Measurements from ENCODE around the gene SBNO2.
A peak's percentile ranks its signal among the peaks of the same experiment; 100 is the strongest.

The SBNO2 gene

DNA sequence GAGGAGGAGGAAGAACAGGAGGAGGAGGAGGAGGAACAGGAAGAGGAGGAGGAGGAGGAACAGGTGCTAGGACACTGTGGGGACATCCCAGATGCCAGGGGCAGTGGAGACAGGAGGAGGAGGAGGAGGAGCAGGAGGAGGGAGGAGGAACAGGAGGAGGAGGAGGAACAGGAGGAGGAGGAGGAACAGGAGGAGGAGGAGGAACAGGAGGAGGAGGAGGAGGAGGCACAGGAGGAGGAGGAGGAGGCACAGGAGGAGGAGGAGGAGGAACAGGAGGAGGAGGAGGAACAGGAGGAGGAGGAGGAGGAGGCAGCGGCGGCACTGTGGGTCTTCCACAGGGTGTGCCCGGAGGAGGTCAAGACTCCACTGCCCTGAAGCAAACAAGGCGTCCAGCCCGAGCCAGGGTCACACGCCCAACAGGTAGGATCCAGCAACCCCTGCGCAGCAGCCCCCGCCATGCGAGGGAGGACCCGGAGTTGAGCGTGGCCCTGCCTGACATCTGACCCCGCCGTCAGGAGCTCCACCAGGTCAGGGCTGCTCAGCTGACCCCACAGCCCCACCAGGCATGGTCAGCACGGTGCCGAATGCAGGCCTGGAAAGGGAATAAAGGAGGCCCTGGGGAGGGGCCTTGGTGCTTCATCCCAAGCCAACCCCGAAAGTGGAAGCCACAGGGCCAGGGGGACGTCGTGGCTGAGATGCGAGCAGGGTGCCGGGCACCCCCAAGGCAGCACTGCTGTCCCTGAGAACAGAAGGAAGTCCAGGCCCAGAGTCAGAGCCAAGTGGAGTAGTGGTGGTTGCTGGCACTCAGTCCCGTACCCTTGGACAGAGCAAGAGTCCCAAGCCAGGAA is 9.2 kb downstream of the SBNO2 start:
- Histone ChIP-seq H3K4me1 (ENCODE audit: control insufficient read depth, insufficient read depth, low read length) (peaks cover 41% of the 10 kb centered on the region), H3K4me3 (ENCODE audit: low read length) (no peak overlapping the region)

DNA sequence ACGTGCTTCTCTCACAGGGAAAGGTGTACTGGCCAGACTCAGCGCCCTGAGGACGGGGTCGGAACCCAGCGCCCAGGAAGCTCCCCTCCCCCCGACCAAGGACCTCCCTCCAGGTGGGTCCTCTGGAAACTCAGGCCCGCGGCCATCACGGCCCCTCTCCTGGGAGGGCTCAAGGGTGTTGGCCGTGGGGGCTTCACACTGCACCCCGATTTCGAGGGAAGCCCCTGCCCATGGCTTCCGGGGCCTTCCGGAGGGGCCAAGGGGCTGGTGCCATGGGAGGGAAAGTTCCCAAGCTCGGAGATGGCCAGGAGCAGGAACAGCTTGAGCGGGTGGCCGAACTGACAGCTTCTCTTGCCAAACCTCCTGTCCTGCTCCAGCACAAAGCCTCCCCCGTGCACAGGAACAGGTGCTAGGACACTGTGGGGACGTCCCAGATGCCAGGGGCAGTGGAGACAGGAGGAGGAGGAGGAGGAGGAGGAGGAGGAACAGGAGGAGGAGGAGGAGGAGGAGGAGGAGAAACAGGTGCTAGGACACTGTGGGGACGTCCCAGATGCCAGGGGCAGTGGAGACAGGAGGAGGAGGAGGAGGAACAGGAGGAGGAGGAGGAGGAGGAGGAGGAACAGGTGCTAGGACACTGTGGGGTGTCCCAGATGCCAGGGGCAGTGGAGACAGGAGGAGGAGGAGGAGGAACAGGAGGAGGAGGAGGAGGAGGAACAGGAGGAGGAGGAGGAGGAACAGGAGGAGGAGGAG is 10.0 kb downstream of the SBNO2 start:
- Histone ChIP-seq H3K36me3 (ENCODE audit: control insufficient read depth, insufficient read depth, low read length, severe bottlenecking) (peaks cover 13% of the 10 kb centered on the region), H3K4me3 (ENCODE audit: low read length) (no peak overlapping the region), H3K4me1 (ENCODE audit: control insufficient read depth, insufficient read depth, low read length) (peaks cover 33% of the 10 kb centered on the region), H3K9me3 (ENCODE audit: control insufficient read depth, low read length) (no peaks in the 10 kb centered on the region), H3K9ac (ENCODE audit: low read length) (no peak overlapping the region), H3K27me3 (replicated peaks; ENCODE audit: control insufficient read depth, insufficient read depth, low read length) (no peaks in the 10 kb centered on the region)
- DNase-seq (ENCODE audit: low read depth): no peak

More for the DNA sequence above, 9.2 kb downstream of the SBNO2 start:
- Histone ChIP-seq H3K9ac (ENCODE audit: low read length) (peak overlapping the region; percentile 22), H3K27me3 (replicated peaks; ENCODE audit: control insufficient read depth, insufficient read depth, low read length) (no peaks in the 10 kb centered on the region), H3K9me3 (ENCODE audit: control insufficient read depth, low read length) (no peaks in the 10 kb centered on the region), H3K36me3 (ENCODE audit: control insufficient read depth, insufficient read depth, low read length, severe bottlenecking) (peaks cover 13% of the 10 kb centered on the region)
- DNase-seq (ENCODE audit: low read depth): no peak

DNA sequence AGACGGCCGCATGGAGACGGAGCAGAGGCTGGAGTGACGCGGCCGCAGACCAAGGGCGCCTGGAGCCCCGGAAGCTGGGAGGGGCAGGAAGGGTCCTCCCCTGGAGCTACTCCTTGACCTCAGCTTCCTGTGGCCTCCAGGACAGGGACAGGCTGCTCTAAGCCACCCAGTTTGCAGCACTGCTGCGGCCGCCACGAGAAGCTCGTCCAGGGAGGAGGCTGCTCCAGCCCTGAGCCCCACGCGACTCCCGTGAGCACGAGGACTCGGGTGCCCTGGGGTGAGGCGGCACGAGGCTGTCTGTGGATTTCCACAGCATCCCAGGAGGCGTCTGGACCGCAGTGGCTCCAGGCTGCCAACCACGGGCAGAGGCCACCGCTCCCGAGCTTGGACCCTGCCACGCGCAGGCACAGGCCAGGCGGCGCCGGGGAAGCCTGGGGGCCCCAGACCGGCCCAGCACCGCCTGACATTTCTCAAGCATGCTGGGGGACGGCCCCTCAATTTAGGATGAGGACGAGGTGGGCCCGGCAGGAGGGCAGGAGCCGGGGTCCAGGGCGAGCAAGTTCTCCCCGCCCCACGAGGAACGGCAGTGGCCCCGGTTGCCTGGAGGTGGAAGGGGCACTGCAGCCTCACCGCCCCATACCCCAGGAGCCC is 10.7 kb downstream of the SBNO2 start:
- H3K9ac ChIP-seq (ENCODE audit: low read length): no peak overlapping the region
- DNase-seq (ENCODE audit: low read depth): no peak
- H3K4me1 ChIP-seq (ENCODE audit: control insufficient read depth, insufficient read depth, low read length): peaks cover 29% of the 10 kb centered on the region
- H3K9me3 ChIP-seq (ENCODE audit: control insufficient read depth, low read length): no peaks in the 10 kb centered on the region
- no peak overlapping the region for H3K4me3 ChIP-seq (ENCODE audit: low read length)
- H3K36me3 ChIP-seq (ENCODE audit: control insufficient read depth, insufficient read depth, low read length, severe bottlenecking): peaks cover 14% of the 10 kb centered on the region
- no peaks in the 10 kb centered on the region for H3K27me3 ChIP-seq (replicated peaks; ENCODE audit: control insufficient read depth, insufficient read depth, low read length)

DNA sequence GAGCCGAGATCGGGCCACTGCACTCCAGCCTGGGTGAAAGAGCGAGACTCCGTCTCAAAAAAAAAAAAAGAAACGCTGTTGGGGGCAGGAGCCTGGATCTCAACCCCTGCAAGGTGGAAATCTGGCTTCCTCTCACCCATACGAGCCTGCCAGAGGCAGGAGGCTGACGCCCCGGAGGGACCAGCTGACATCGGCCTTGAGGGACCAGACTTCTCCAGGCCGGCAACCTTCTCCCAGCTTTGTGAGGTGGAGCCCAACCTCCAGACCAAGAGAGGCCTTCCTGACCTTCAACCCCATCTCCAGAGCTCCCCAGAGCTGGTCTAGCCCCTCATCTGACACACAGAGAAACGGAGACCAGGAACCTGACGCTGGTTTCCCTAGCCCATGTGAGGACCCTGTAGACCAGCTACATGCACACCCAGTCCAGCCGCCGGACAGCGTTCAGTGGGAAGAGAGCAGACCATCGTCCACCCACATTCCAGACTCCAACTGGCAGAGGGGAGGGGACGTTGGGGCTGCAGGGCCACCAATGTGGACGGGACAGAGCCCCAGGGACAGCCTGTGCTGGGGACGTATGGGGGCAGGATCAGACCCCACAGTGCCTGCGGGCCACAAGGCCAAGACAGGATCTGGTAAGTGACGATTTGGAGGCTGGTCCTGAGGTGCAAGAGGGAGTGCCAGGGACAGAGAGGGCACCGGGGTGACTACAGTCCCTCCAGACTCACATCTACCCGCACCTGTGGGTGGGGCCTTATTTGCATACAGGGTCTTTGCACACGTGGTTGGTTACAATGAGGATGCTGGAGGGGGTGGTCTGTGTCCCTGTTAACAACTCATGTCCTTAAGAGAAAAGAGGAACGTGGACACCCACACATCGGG is 11.4 kb downstream of the SBNO2 start:
- H3K4me3 ChIP-seq (ENCODE audit: low read length): no peak overlapping the region

DNA sequence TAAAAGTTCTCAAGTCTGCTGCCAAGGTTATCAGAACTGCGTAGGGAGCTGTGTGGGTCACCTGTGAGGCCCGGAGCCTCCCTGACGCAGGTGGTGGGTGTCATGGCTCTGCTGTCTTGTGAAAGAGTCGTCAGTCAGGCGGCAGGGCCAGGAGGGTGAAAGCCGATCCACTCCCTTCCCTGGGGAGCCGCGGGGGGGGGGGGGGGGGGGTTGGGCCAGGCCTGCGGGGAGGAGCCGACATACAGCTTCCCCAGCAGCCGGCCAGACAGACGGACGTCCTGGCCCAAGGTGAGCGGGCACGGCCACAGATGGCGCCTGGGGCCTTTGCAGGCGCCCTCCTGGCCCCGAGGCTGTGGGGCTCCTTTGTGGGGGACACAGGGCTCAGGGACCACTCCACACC is 12.4 kb downstream of the SBNO2 start:
- H3K4me1 ChIP-seq (ENCODE audit: control insufficient read depth, insufficient read depth, low read length): peaks cover 15% of the 10 kb centered on the region
- DNase-seq (ENCODE audit: low read depth): no peak
- no peaks in the 10 kb centered on the region for H3K27me3 ChIP-seq (replicated peaks; ENCODE audit: control insufficient read depth, insufficient read depth, low read length)
- H3K36me3 ChIP-seq (ENCODE audit: control insufficient read depth, insufficient read depth, low read length, severe bottlenecking): peaks cover 14% of the 10 kb centered on the region
- no peak overlapping the region for H3K4me3 ChIP-seq (ENCODE audit: low read length)
- no peaks in the 10 kb centered on the region for H3K9me3 ChIP-seq (ENCODE audit: control insufficient read depth, low read length)
- H3K9ac ChIP-seq (ENCODE audit: low read length): no peak overlapping the region

More for the DNA sequence above, 11.4 kb downstream of the SBNO2 start:
- Histone ChIP-seq H3K27me3 (replicated peaks; ENCODE audit: control insufficient read depth, insufficient read depth, low read length) (no peaks in the 10 kb centered on the region), H3K9me3 (ENCODE audit: control insufficient read depth, low read length) (no peaks in the 10 kb centered on the region), H3K4me1 (ENCODE audit: control insufficient read depth, insufficient read depth, low read length) (peaks cover 25% of the 10 kb centered on the region), H3K36me3 (ENCODE audit: control insufficient read depth, insufficient read depth, low read length, severe bottlenecking) (peaks cover 19% of the 10 kb centered on the region), H3K9ac (ENCODE audit: low read length) (no peak overlapping the region)
- DNase-seq (ENCODE audit: low read depth): no peak

DNA sequence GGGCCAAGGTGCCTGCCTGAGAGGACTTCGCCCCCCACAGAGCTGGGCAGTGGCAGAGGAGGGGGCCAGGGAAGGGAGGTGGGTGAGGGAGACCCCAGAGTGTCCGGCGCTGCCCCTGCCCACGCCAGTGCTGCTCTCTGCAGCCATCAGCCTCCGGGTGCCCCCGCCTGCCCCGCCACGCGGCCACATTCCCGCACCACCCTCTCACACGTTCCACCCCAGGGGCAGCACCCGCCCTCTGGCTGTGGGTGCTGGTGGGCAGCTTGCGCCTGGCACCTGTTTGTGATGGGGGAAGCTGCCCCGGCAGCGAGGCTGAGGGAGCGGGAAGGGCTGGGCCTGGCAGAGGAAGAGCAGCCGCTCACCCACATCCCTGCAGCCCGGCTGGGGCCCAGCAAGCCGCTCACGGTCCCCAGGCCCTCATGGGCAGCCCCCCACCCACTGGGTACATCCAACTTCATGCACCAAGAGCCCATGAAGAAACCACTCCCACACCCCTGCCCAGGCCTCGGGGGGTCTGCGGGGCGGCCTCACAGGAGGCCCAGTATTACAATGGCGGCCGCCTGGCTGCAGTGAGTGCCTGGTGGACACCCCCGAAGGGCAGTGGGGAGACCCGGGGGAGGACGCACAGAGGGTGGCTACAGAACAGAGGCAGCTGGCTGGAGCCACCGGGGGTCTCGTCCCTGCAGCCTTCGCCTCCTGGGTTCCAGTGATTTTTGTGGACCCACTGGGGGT is 14.0 kb downstream of the SBNO2 start:
- Histone ChIP-seq H3K9ac (ENCODE audit: low read length) (no peak overlapping the region), H3K27me3 (replicated peaks; ENCODE audit: control insufficient read depth, insufficient read depth, low read length) (no peaks in the 10 kb centered on the region), H3K9me3 (ENCODE audit: control insufficient read depth, low read length) (no peaks in the 10 kb centered on the region), H3K36me3 (ENCODE audit: control insufficient read depth, insufficient read depth, low read length, severe bottlenecking) (peaks cover 10% of the 10 kb centered on the region), H3K4me3 (ENCODE audit: low read length) (no peak overlapping the region), H3K4me1 (ENCODE audit: control insufficient read depth, insufficient read depth, low read length) (peaks cover 18% of the 10 kb centered on the region)
- DNase-seq (ENCODE audit: low read depth): no peak

DNA sequence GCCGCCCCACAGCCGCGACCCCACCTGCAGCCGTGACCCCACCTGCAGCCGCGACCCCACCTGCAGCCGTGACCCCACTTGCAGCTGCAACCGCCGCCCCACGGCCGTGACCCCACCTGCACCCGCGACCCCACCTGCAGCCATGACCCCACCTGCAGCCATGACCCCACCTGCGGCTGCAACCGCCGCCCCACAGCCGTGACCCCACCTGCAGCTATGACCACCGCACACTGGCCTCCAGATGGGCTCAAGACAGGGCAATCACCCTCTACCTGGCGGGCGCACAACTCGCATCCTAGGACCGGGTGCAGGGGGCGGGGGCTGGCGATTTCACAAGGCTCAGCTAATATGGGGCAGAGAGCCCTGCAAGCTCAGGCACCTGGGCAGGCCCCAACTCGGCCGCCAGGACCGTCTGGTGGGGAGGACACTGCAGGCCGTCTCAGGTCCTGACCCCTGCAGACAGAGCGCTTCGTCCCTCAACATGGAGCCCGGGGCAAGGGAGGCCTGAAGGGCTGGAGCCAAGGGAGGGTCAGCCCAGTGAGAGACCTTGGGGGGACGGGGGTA is 15.1 kb downstream of the SBNO2 start:
- no peak for DNase-seq (ENCODE audit: low read depth)
- H3K9me3 ChIP-seq (ENCODE audit: control insufficient read depth, low read length): no peaks in the 10 kb centered on the region

DNA sequence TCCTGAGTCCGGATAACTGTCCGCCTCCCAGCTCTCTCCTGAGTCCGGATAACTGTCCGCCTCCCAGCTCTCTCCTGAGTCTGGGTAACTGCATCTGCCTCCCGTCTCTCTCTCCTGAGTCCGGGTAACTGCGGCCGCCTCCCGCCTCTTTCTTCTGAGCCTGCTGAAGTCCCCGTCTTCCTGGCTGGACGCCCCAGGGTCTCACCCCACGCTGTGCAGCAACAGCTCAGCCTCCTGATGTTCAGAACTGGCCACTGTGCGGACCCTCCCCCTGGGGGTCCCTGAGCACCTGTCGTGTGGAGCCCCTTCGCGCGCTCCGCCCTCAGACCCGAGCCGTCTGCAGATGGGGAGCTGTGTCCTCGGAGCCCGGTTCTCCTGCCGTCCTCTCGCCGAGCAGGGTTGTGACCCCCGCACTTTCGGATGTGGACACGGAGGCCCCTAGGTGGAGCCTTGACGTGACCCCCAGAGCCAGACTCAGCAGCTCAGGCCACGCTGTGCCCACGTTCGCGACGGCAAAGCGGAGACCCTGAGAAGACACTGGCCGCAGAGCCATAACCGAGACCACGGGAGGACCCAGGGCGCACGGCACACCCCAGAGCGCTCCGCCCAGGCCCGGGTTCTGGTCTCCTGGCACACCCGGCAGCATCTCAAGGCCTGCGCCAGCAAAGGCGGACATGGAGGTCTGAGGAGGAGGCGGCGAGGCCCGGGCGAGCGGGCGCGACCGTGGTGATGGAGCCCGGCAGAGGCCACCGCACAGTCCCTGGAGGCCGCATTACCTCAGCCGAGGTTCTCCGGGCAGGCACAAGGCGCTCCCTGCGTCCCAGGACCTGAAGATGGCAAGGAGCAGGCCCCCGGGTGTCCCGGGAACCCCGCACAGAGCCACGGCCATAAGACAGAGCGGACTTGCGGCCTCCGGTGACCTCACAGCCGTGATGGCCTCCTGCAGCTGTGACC is 15.9 kb downstream of the SBNO2 start:
- peaks cover 30% of the 10 kb centered on the region for H3K4me1 ChIP-seq (ENCODE audit: control insufficient read depth, insufficient read depth, low read length)
- H3K36me3 ChIP-seq (ENCODE audit: control insufficient read depth, insufficient read depth, low read length, severe bottlenecking): peaks cover 16% of the 10 kb centered on the region
- no peak overlapping the region for H3K4me3 ChIP-seq (ENCODE audit: low read length)
- H3K27me3 ChIP-seq (replicated peaks; ENCODE audit: control insufficient read depth, insufficient read depth, low read length): no peaks in the 10 kb centered on the region
- no peak overlapping the region for H3K9ac ChIP-seq (ENCODE audit: low read length)
- H3K9me3 ChIP-seq (ENCODE audit: control insufficient read depth, low read length): no peaks in the 10 kb centered on the region
- DNase-seq (ENCODE audit: low read depth): no peak

More for the DNA sequence above, 15.1 kb downstream of the SBNO2 start:
- H3K27me3 ChIP-seq (replicated peaks; ENCODE audit: control insufficient read depth, insufficient read depth, low read length): no peaks in the 10 kb centered on the region
- H3K4me1 ChIP-seq (ENCODE audit: control insufficient read depth, insufficient read depth, low read length): peaks cover 24% of the 10 kb centered on the region
- H3K9ac ChIP-seq (ENCODE audit: low read length): no peak overlapping the region
- no peak overlapping the region for H3K4me3 ChIP-seq (ENCODE audit: low read length)
- H3K36me3 ChIP-seq (ENCODE audit: control insufficient read depth, insufficient read depth, low read length, severe bottlenecking): peaks cover 10% of the 10 kb centered on the region

DNA sequence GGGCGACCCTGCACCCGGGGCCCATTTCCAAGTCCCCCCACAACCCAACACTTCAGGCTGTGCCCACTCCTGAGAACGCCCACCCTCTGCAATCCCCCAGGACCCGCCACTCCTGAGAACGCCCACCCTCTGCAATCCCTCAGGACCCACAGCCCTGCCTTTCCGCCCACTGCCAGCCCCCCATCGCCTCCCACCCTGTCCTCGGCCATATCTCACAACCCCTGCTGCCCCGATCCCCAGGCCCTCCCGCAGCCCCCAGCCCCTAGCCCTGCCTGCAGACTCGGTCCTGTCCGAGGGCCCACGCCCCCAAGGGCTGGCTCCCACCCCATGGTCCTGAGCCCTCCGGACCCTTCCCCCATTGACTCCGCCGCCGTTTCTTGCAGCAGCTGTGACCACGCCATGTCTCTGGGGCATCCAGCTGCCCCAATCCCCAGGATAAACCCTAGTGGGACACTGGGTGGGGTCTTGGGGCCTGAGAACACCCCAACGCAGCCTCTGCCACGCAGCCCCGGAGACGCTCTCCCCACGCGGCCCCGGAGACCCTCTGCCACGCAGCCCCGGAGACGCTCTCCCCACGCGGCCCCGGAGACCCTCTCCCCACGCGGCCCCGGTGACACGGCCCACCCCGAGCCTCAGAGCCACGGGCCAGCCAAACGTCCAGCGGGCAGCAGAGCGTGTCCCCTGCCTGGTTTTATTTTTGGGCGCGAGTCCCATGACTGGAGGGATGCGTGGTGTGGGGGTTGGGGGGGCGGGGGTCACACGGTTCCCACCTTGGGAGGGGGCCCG is 17.0 kb downstream of the SBNO2 start:
- no peak for DNase-seq (ENCODE audit: low read depth)
- Histone ChIP-seq H3K9me3 (ENCODE audit: control insufficient read depth, low read length) (no peaks in the 10 kb centered on the region), H3K4me3 (ENCODE audit: low read length) (no peak overlapping the region), H3K9ac (ENCODE audit: low read length) (peak overlapping the region; percentile 90), H3K4me1 (ENCODE audit: control insufficient read depth, insufficient read depth, low read length) (peaks cover 39% of the 10 kb centered on the region), H3K27me3 (replicated peaks; ENCODE audit: control insufficient read depth, insufficient read depth, low read length) (no peaks in the 10 kb centered on the region), H3K36me3 (ENCODE audit: control insufficient read depth, insufficient read depth, low read length, severe bottlenecking) (peaks cover 19% of the 10 kb centered on the region)

All from adipocyte (in vitro differentiated cells).